Measurements from ENCODE around the gene ST3GAL4.

Gene ST3GAL4

DNA sequence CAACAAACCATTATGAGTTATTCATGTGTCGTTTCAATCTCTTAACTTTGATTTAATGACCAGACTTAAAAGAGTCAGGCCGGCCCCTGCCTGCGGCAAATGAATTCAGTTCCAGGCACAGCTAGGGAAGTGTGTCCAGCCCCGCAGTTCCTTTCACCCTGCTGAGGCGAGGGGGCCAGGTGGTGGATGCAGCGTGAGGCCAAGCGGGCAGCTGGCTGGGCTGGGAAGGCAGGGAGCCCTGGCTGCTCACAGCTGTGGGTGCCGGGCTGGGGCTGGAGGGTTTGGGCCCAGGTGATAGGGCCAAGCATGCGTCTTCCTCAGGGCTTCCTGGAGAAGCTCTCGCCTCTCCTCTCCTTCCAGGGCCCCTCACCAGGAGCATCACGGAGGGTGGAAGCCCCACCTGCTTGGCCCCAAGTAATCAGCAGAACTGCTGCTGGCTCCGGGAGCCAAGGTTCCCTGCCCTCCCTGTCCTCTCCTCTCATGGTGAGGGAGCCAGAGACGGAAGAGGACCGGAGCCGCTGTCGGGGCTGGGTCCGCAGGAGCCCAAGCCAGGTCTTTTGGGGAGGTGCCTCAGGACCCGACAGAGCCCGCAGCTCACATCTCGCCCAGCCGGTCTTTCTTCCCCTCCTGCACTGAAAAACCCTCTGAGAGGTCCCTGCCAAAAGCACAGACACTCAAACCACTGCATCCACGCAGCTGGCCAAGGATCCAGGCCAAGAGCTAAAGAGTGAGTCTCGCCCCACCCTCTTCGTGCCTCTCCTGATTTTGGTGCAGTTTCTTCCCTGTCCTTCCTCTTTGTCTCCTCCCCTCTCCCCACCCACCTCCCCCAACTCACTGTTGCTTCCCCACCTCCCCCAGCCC is 97.0 kb downstream of the ST3GAL4 start:
- no peak for DNase-seq (ENCODE audit: low spot score)

DNA sequence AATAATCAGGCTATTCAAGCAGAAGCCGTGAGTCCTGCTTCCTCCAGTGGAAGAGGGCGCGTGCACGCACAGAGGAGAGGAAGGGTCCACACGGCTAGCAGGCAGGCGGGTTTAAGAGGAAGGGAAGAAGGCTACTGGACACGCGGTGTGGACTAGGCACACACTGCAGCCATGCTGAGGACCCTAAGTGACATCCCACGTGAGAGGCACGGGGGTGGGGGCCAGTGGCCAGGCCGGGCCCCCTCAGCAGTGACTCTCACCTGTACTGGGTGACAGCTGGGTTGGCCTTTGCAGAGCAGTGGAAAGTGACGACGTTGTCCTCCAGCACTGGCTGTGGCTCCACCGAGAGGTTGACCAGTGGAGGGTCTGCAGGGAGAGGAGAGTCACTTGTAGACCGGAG is 100.6 kb downstream of the ST3GAL4 start:
- no peak for DNase-seq (ENCODE audit: low spot score)

DNA sequence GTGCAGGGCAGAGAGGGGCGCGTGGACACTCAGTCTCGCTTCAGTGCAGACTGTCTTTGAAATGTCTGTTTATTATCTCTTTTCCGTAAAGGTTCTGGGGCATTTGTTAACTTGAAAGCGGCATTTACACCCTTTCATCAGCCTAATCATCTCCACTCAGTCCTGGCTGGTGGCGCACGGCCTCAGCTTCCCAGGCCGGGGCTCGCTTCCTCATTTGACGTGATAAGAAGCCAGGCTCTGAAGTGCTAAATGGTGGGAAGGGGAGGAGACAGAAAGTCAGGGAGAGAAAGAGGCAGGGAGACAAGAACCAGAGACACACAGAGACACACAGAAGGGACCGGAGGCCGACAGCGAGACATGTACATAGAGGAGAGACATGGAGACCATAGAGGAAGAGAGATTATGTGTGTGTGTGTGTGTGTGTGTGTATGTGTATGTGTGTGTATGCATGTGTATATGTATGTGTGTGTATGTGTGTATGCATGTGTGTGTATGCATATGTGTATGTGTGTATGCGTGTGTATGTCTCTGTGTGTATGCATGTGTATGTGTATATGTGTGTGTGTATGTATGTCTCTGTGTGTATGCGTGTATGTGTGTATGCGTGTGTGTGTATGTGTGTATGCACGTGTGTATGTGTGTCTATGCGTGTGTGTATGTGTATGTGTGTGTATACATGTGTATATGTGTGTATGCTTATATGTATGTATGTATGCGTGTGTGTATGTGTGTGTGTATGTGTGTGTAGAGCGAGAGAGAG is 101.5 kb downstream of the ST3GAL4 start:
- no peak for DNase-seq (ENCODE audit: low spot score)

DNA sequence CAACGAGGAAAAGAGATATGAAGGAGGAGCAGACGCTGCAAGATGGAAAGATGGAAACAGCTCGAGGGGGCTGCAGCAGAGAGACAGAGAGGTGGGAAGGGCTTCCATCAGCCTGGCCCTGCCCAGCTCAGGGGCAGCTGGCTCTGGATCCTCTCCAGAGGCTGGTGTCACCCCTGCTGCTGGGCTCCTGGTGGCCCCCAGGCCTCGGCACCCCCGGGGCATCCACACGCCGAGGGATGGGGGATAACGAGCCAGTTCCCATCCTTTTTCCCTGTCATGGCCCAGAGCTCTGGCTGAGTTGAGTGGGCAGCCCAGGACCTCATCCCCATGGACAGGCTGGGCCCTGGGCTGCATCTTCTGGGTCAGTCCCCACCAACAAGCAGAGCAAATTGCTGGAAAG is 102.3 kb downstream of the ST3GAL4 start:
- DNase-seq (ENCODE audit: low spot score): no peak

DNA sequence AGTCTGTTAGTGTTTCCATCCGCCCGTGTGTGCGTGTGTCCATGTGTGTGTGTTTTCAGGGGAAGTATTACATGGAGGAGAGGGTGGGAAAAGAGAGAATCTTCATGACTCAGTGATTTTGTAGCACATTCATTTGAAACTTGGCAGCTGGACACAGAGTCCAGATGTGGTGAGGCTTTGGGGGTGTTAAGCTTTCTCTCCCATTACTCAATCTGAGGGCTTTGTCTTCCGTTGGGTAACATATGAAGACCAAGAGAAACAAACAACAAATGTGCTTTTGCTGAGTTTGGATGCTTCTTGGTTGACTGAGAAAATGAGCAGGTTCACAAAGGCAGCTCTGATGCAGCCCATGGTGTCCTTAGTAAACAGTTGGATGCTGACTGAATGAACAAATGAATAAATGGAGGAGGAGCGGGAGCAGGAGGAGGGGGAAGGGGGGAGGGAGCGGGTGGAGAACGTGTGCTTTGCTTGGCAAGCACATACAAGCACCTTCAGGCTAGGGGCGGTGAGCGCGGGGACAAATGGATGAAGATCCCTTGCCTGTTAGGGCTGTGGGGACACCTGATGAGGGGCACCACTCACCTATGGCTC is 104.3 kb downstream of the ST3GAL4 start:
- no peak for DNase-seq (ENCODE audit: low spot score)

DNA sequence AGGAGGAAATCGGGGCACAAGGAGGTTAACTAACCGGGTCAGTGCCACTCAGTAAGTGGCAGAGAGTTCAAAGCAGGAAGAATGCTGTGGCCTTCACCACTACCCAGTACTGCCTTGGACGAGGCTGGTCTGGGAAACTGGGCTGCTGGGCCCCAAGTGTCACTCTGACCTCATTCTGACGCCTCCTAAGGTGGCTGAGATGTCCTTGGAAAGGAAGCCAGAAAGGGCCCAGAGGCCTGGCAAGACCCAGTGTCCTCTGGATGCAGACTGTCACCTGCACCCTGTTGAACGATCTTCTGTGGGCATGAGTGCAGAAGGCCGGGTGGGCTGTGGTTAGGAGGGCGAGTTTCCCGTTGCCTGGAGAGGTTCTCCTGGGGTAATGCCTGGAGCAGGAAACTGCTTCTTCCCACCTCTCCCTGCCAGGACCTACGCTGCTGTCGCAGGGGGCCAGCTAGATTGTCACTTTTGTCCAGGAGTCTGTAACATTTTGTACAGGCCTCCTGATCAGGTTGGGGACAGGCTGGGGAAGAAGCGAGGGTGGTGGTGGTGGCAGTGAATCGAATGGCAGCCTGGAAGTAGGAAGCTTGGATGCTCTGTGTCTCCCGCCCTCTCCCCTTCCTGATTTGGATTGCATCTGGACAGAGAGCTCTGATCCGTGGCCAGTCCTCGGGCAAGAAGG is 105.1 kb downstream of the ST3GAL4 start:
- no peak for DNase-seq (ENCODE audit: low spot score)

DNA sequence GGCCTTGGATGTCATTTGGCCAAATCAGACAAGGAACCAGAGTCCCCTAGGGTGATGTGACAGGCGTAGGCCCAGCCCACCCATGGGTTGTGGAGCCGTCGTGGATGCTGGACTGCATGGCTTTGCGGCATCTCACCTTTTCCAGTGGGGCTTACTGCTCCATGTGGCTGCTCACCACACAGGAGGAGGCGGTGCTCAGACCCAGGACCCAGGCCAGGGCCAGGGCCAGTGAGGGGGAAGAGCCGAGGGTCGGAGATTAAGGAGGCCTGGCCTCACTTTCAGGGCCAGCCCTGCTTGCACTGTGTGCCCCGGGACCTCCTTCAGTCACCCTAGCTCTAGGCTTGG is 105.6 kb downstream of the ST3GAL4 start:
- no peak for DNase-seq (ENCODE audit: low spot score)

DNA sequence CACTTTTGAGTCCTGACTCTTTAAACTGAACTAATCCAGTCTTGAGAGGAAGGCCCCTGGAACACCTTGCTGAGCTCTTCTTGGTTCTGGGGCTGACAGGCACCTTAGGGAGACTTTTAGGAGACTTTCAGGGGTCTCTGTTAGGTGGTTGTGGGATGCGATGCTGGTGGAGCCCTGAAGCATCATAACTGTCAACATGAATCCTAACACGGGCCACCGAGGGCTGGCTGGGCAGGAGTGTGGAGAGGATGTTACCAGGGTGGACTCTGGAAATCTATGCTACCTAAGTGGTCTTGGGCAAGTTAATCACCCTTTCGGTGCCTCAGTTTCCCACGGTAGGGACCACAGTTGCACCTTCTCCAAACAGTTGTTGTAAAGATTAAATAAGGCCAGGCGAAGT is 106.5 kb downstream of the ST3GAL4 start:
- DNase-seq (ENCODE audit: low spot score): no peak

DNA sequence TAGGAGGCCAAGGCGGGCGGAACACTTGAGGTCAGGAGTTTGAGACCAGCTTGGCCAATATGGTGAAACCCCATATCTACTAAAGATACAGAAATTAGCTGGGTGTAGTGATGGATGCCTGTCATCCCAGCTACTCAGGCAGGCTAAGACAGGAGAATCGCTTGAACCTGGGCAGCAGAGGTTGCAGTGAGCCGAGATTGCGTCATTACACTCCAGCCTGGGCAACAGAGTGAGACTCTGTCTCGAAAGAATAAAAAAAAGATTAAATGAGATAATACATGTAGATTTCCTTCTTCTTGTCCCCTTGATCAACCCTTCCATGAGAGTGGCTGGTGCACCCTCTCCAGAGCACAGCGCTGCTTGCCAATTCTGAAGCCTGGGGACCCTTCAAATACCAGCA is 106.9 kb downstream of the ST3GAL4 start:
- DNase-seq (ENCODE audit: low spot score): no peak

Data from hepatic stellate cell (primary cell).